GM15510 (cell line): Measurements from ENCODE around the gene SEC61A1.

Source experiments
- POLR2A ChIP-seq: IDR thresholded peaks from 3 replicates; pipeline ENCODE4 v1.6.1; 2011; ENCODE audit warnings: borderline replicate concordance; ENCODE audit not compliant: insufficient read length; ENCODE audit errors: extremely low read depth

SEC61A1 gene

DNA sequence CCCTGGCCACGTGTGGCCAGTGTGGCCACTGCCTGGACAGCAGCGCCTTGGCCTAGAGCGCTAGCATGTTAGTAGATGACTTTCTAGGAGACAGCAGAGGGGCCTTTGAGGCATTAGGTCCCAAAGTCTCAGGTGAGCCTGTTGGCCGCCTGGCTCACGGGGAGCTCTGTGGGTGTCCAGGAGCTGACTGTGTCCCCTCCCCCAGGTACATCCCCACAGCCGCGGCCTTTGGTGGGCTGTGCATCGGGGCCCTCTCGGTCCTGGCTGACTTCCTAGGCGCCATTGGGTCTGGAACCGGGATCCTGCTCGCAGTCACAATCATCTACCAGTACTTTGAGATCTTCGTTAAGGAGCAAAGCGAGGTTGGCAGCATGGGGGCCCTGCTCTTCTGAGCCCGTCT is 17.0 kb downstream of the SEC61A1 start:
- no peak for TF ChIP-seq POLR2A

- TF ChIP-seq POLR2A: no peak
These were observed 18.8 kb downstream of the SEC61A1 start for GRCh38 chr3:128070898-128071591.

- TF ChIP-seq POLR2A: no peak
These were observed 19.7 kb downstream of the SEC61A1 start for GRCh38 chr3:128071771-128072453.

GRCh38 chr3:128072454-128073184 is 20.4 kb downstream of the SEC61A1 start:
- no peak for TF ChIP-seq POLR2A

DNA sequence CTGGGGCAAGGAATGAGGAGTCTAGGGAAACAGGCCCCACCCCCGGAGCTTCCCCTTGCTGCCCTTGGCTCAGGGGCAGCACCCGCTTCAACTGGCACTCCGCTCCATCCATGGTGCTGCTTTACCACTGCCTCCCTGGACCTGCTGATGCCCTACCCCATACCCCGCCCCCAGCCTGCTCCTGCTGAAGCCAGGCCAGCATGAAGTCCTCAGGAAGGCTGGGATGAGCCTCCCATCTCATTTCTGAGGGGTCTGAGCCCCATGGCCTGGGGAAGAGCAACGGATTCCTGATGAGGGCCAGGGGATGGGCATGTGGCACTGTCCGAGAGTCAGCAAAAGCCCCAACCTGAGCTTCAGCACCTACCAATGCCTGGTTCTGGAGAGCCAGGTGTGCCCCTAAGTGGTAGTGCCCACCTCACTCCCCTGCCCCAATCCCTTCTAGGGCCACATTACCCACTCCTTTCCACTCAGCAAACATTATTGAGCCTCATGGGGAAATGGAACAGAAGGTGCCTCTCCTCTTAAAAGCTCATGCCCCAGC is 21.0 kb downstream of the SEC61A1 start:
- no peak for TF ChIP-seq POLR2A

- TF ChIP-seq POLR2A: no peak
These were observed 21.6 kb downstream of the SEC61A1 start for GRCh38 chr3:128073807-128074206.

- no peak for TF ChIP-seq POLR2A
These were observed 22.7 kb downstream of the SEC61A1 start for GRCh38 chr3:128074851-128075521.

GRCh38 chr3:128075522-128076482 is 23.6 kb downstream of the SEC61A1 start:
- TF ChIP-seq POLR2A: no peak

- no peak for TF ChIP-seq POLR2A
These were observed 24.4 kb downstream of the SEC61A1 start for GRCh38 chr3:128076483-128077201.

- TF ChIP-seq POLR2A: no peak
These were observed 25.0 kb downstream of the SEC61A1 start for GRCh38 chr3:128077202-128077624.

GRCh38 chr3:128077665-128078064 is 25.4 kb downstream of the SEC61A1 start:
- no peak for TF ChIP-seq POLR2A

GRCh38 chr3:128078322-128078721 is 26.1 kb downstream of the SEC61A1 start:
- TF ChIP-seq POLR2A: no peak

GRCh38 chr3:128078875-128079274 is 26.6 kb downstream of the SEC61A1 start:
- no peak for TF ChIP-seq POLR2A
